Prostate gland (tissue), 2 donors: ENCODE results near the gene RNF222.

Source experiments
- CTCF ChIP-seq, 4 experiments: fragments of 200-600 bp in 2 of 4; fragments of 450-650 bp in 2 of 4; sonication (generic) in 2 of 4; IDR thresholded peaks; 1 replicate in 3 of 4; 2 replicates in 1 of 4; pipeline ENCODE4 v1.5.1; 2016 to 2019; ENCODE audit warnings: antibody characterized with exemption in 4 of 4, mild to moderate bottlenecking in 2 of 4, moderate library complexity in 2 of 4
- POLR2A ChIP-seq: fragments of 450-650 bp; IDR thresholded peaks from one replicate; pipeline ENCODE4 v1.6.1; 2016; ENCODE audit warnings: antibody characterized with exemption, mild to moderate bottlenecking

- TF ChIP-seq POLR2A (no peak), CTCF (IDR thresholded peaks at IDR 0.05) (no peak)
Observed at GRCh38 chr17:8392274-8392673, 5.4 kb downstream of the RNF222 start.
